Neural progenitor cell (in vitro differentiated cells): Measurements from ENCODE around the gene PI4K2B. TPM values are rescaled to one million over a fixed set of nuclear protein-coding genes. Genes with fewer than 3 reads are reported as not detected.
"Not testable (repeated sequence)": the region's sequence is repeated elsewhere in the genome, so short reads cannot be mapped to it uniquely, and the experiment has no call there.

Experiments used
- DNase-seq: peaks from one replicate; pipeline ENCODE4 v3.0.0-alpha.2; 2016; ENCODE audit warnings: low spot score
- H2AFZ ChIP-seq: fragments of 200-600 bp; sonication (generic); replicated peaks from 2 replicates; pipeline ENCODE4 v1.6.1; 2016; ENCODE audit warnings: antibody characterized with exemption
- H3F3A ChIP-seq: fragments of 200-600 bp; sonication (generic); 2 replicates; pipeline ENCODE4 v1.6.1; 2016; ENCODE audit warnings: antibody characterized with exemption, low read depth
- H3K27ac ChIP-seq: fragments of 200-600 bp; sonication (generic); 2 replicates; pipeline ENCODE4 v1.5.1; 2016; ENCODE audit warnings: mild to moderate bottlenecking
- H3K27me3 ChIP-seq: fragments of 200-600 bp; sonication (generic); 2 replicates; pipeline ENCODE4 v1.6.1; 2016; ENCODE audit warnings: mild to moderate bottlenecking, moderate library complexity
- H3K36me3 ChIP-seq: fragments of 200-600 bp; sonication (generic); 2 replicates; pipeline ENCODE4 v1.5.1; 2016
- H3K4me1 ChIP-seq: fragments of 200-600 bp; sonication (generic); 2 replicates; pipeline ENCODE4 v1.6.1; 2016; ENCODE audit warnings: mixed run types
- H3K4me2 ChIP-seq: fragments of 200-600 bp; sonication (generic); 2 replicates; pipeline ENCODE4 v1.6.1; 2016
- H3K4me3 ChIP-seq: fragments of 200-600 bp; sonication (generic); 2 replicates; pipeline ENCODE4 v1.5.1; 2016
- H3K79me2 ChIP-seq: fragments of 200-600 bp; sonication (generic); 2 replicates; pipeline ENCODE4 v1.6.1; 2016; ENCODE audit warnings: low read depth
- H3K9ac ChIP-seq: fragments of 200-600 bp; sonication (generic); 2 replicates; pipeline ENCODE4 v1.6.1; 2016
- H3K9me3 ChIP-seq: fragments of 200-600 bp; sonication (generic); 2 replicates; pipeline ENCODE4 v1.5.1; 2016; ENCODE audit warnings: low read depth
- H4K20me1 ChIP-seq: fragments of 200-600 bp; sonication (generic); 2 replicates; pipeline ENCODE4 v1.6.1; 2016; ENCODE audit warnings: low read depth
- H3K27ac Mint-ChIP-seq: 3 replicates; pipeline ENCODE4 v1.8.0; 2021; ENCODE audit warnings: mixed read lengths
- H3K27me3 Mint-ChIP-seq: 2 replicates; pipeline ENCODE4 v1.8.0; 2022; ENCODE audit warnings: low read depth, mild to moderate bottlenecking, inconsistent platforms, moderate library complexity, mixed read lengths; ENCODE audit not compliant: insufficient read depth
- H3K36me3 Mint-ChIP-seq: 3 replicates; pipeline ENCODE4 v1.8.0; 2021; ENCODE audit warnings: mixed read lengths
- H3K4me1 Mint-ChIP-seq: 3 replicates; pipeline ENCODE4 v1.8.0; 2021; ENCODE audit warnings: mixed read lengths
- H3K4me3 Mint-ChIP-seq: 3 replicates; pipeline ENCODE4 v1.8.0; 2021; ENCODE audit warnings: mild to moderate bottlenecking, moderate library complexity, mixed read lengths
- H3K9me3 Mint-ChIP-seq: 3 replicates; pipeline ENCODE4 v1.8.0; 2020; ENCODE audit warnings: mixed read lengths
- EZH2 ChIP-seq: fragments of 200-600 bp; sonication (generic); IDR thresholded peaks from 2 replicates; pipeline ENCODE4 v1.6.1; 2017; ENCODE audit warnings: antibody characterized with exemption, mild to moderate bottlenecking, moderate library complexity
- EZH2phosphoT487 ChIP-seq: fragments of 200-600 bp; sonication (generic); IDR thresholded peaks from 2 replicates; pipeline ENCODE4 v1.6.1; 2017; ENCODE audit warnings: antibody characterized with exemption
- total RNA-seq: library from RNA; depleted of rRNA; stranded (reverse); fragments of >200 nt; gene quantifications from 2 replicates; pipeline ENCODE4 v1.2.3, GENCODE V29; 2015; ENCODE audit warnings: low replicate concordance
- TF ChIP-seq, protein P1 (sequence below): fragments of 200-600 bp; sonication (generic); IDR thresholded peaks from 2 replicates; pipeline ENCODE4 v1.5.1; 2017; ENCODE audit warnings: antibody characterized with exemption, mild to moderate bottlenecking

The PI4K2B gene
- total RNA-seq, 1 donor from 2014 or later = 20.3 TPM

DNA sequence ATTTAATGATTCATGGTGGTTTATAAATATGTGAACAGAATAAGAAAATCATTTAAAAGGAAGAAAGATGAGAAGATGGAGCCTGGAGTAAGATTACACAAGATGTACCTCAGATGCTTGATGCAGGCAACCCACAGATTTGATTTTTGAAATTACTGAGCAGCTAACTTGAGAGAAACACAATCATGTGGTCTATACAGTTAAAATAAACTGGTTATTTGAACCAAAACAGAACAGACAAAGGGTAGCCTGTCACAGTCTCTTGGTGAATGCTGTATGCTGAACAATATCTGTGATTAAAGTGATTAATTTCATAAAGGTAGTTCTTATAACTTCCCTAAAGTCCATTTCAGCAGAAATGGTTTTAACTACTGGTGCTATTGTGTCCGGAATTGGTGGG, 4.2 kb downstream of the PI4K2B start:
- H3K4me2 ChIP-seq = no peak overlapping the region
- Mint-ChIP-seq H3K36me3 (peaks cover 18% of the 10 kb centered on the region), H3K27ac (no peak overlapping the region), H3K4me3 (no peak overlapping the region), H3K4me1 (peaks cover 11% of the 10 kb centered on the region), H3K9me3 (peaks cover 29% of the 10 kb centered on the region), H3K27me3 (peaks cover 4% of the 10 kb centered on the region)
- H3F3A ChIP-seq = peaks cover 20% of the 10 kb centered on the region
- H3K79me2 ChIP-seq = peaks cover 28% of the 10 kb centered on the region
- H3K27ac ChIP-seq = no peak overlapping the region
- H3K4me1 ChIP-seq = no peaks in the 10 kb centered on the region
- H3K36me3 ChIP-seq = peaks cover 4% of the 10 kb centered on the region
- peaks cover 4% of the 10 kb centered on the region for H3K9me3 ChIP-seq
- no peak overlapping the region for H2AFZ ChIP-seq
- H3K9ac ChIP-seq = no peak overlapping the region
- no peaks in the 10 kb centered on the region for H4K20me1 ChIP-seq
- no peak overlapping the region for H3K4me3 ChIP-seq
- TF ChIP-seq, protein P1, sequence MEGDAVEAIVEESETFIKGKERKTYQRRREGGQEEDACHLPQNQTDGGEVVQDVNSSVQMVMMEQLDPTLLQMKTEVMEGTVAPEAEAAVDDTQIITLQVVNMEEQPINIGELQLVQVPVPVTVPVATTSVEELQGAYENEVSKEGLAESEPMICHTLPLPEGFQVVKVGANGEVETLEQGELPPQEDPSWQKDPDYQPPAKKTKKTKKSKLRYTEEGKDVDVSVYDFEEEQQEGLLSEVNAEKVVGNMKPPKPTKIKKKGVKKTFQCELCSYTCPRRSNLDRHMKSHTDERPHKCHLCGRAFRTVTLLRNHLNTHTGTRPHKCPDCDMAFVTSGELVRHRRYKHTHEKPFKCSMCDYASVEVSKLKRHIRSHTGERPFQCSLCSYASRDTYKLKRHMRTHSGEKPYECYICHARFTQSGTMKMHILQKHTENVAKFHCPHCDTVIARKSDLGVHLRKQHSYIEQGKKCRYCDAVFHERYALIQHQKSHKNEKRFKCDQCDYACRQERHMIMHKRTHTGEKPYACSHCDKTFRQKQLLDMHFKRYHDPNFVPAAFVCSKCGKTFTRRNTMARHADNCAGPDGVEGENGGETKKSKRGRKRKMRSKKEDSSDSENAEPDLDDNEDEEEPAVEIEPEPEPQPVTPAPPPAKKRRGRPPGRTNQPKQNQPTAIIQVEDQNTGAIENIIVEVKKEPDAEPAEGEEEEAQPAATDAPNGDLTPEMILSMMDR = no peak
- TF ChIP-seq EZH2phosphoT487 (no peak), EZH2 (no peak)
- no peak for DNase-seq
- H3K27me3 ChIP-seq = peaks cover 14% of the 10 kb centered on the region

DNA sequence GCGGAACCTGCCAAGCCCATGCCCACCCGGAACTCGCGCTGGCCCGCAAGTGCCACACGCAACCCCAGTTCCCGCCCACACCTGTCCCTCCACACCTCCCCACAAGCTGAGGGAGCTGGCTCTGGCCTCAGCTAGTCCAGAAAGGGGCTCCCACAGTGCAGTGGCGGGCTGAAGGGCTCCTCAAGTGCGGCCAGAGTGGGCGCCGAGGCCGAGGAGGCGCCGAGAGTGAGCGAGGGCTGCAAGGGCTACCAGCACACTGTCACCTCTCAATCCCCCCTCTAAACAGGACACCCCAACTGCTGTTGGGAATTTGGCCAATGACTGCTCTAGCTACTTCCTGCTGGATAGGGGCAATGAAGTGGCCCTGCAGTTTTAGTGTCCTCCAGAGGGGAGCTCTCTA, 5.7 kb downstream of the PI4K2B start:
- H3K27ac Mint-ChIP-seq, H3K27me3 Mint-ChIP-seq, H3K27ac ChIP-seq, H3K4me1 Mint-ChIP-seq, H3K4me3 Mint-ChIP-seq, H3K4me3 ChIP-seq, H3K36me3 ChIP-seq, H4K20me1 ChIP-seq, H3K9ac ChIP-seq, H3K9me3 ChIP-seq, H2AFZ ChIP-seq, H3K4me1 ChIP-seq, H3F3A ChIP-seq, H3K4me2 ChIP-seq, DNase-seq: not testable (repeated sequence)
- peaks cover 28% of the 10 kb centered on the region for H3K79me2 ChIP-seq
- peaks cover 12% of the 10 kb centered on the region for H3K27me3 ChIP-seq
- H3K9me3 Mint-ChIP-seq = peaks cover 35% of the 10 kb centered on the region
- peaks cover 25% of the 10 kb centered on the region for H3K36me3 Mint-ChIP-seq

DNA sequence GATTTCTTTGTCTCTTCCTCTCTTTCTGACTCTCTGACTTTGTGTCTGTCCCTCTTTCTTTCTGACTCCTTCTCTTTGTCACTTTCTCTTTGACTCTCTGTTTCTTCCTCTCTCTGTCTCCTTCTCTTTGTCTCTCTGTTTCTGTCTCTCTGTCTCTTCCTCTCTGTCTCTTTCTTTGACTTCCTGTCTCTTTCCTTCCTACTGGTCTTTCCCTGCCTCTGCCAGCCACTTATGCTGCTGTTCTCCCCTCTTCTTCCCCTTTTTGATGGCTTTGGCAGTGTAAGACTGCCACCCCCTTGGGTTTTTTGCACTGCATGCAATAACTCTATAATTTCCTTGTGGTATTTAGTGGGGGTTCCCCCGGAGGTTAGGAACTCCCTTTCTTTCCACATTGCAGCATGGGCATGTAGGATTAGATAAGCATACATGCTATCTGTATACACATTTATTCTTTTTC, 6.9 kb downstream of the PI4K2B start:
- H3K27me3 ChIP-seq, DNase-seq, H3K4me2 ChIP-seq, H2AFZ ChIP-seq, H3K27ac ChIP-seq, H3K9me3 ChIP-seq, H3K27me3 Mint-ChIP-seq, H3K27ac Mint-ChIP-seq, H3K4me1 Mint-ChIP-seq, H3K9ac ChIP-seq, H3F3A ChIP-seq, H3K36me3 ChIP-seq, H3K4me1 ChIP-seq, H4K20me1 ChIP-seq, H3K4me3 Mint-ChIP-seq, H3K4me3 ChIP-seq: not testable (repeated sequence)
- Mint-ChIP-seq H3K9me3 (peaks cover 40% of the 10 kb centered on the region), H3K36me3 (peaks cover 24% of the 10 kb centered on the region)
- peaks cover 21% of the 10 kb centered on the region for H3K79me2 ChIP-seq

DNA sequence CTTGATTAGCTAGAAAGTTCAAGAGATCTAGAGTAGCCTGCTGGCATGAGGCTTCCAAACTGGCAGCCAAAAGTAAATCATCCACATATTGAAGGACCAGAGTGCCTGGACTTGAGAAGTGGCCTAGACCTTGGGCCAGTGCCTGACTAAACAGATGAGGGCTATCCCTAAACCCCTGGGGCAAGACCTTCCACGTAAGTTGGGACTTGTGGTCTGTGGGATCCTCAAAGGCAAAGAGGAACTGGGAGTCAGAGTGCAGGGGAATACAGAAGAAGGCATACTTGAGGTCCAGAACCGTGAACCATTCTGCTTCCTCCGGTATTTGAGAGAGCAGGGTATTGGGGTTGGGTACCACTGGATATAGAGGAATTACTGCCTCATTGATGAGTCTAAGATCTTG, 8.4 kb downstream of the PI4K2B start:
- not testable (repeated sequence) for H3K9me3 ChIP-seq, H3K79me2 ChIP-seq, H3K27me3 ChIP-seq, H3K9ac ChIP-seq, H3K4me3 ChIP-seq, DNase-seq, H3K4me2 ChIP-seq, H3K4me3 Mint-ChIP-seq, H3K36me3 ChIP-seq, H4K20me1 ChIP-seq, H3K4me1 ChIP-seq, H2AFZ ChIP-seq, H3K4me1 Mint-ChIP-seq, H3F3A ChIP-seq, H3K27me3 Mint-ChIP-seq, H3K27ac Mint-ChIP-seq, H3K27ac ChIP-seq
- peaks cover 37% of the 10 kb centered on the region for H3K9me3 Mint-ChIP-seq
- peaks cover 22% of the 10 kb centered on the region for H3K36me3 Mint-ChIP-seq

DNA sequence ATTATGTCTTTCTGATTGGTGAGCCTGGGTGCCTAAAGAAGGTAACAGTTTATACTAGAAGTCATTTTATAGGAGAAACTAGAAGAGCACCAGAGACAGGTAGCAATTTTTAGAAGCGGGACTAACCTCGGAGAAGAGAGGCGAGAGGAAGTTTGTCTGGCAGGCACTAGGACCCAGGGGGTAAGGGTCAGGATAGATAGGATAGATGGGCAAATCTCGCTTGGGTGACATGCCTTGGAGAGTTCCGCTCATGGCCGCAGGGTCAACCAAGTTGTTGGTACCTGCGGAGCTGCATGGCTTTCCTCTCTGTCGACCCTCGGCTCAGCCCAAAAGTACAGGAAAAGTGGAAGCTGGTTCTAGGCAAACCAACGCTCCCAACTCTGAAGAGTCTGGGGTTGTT, 11.3 kb downstream of the PI4K2B start:
- Histone ChIP-seq H3K36me3 (no peaks in the 10 kb centered on the region), H3K4me1 (no peaks in the 10 kb centered on the region), H3K9me3 (no peaks in the 10 kb centered on the region), H4K20me1 (no peaks in the 10 kb centered on the region), H3K27me3 (no peaks in the 10 kb centered on the region), H3K9ac (no peak overlapping the region), H3F3A (no peaks in the 10 kb centered on the region), H3K4me2 (no peak overlapping the region), H2AFZ (no peak overlapping the region), H3K27ac (no peak overlapping the region), H3K4me3 (no peak overlapping the region), H3K79me2 (peaks cover 6% of the 10 kb centered on the region)
- H3K27ac Mint-ChIP-seq = no peak overlapping the region
- H3K36me3 Mint-ChIP-seq = peaks cover 18% of the 10 kb centered on the region
- peaks cover 36% of the 10 kb centered on the region for H3K9me3 Mint-ChIP-seq
- no peaks in the 10 kb centered on the region for H3K4me1 Mint-ChIP-seq
- H3K27me3 Mint-ChIP-seq = no peaks in the 10 kb centered on the region
- TF ChIP-seq EZH2 = no peak
- TF ChIP-seq, protein P1 = no peak
- no peak for TF ChIP-seq EZH2phosphoT487
- H3K4me3 Mint-ChIP-seq = no peak overlapping the region
- no peak for DNase-seq
